Cardiac muscle cell (in vitro differentiated cells and primary cell): ENCODE measurements around the gene MOV10L1. TPM values are rescaled to one million over a fixed set of nuclear protein-coding genes. Genes with fewer than 3 reads are reported as not detected.
A peak's percentile ranks its signal among the peaks of the same experiment; 100 is the strongest.
"Not testable (repeated sequence)": the region's sequence is repeated elsewhere in the genome, so short reads cannot be mapped to it uniquely, and the experiment has no call there.

ENCODE experiments used
- DNase-seq, 2 donors: peaks; one replicate each; pipeline versions ENCODE4 v3.0.0 to v3.0.0-alpha.2; 2010 to 2017; ENCODE audit warnings: low read depth in 1 of 2, low spot score in 1 of 2
- H3K27ac ChIP-seq: fragments of 200-600 bp; sonication (generic); 2 replicates; pipeline ENCODE4 v1.5.1; 2016
- H3K27me3 ChIP-seq: fragments of 200-600 bp; sonication (generic); 2 replicates; pipeline ENCODE4 v1.6.0; 2016; ENCODE audit warnings: control low read depth
- H3K36me3 ChIP-seq: fragments of 200-600 bp; sonication (generic); 2 replicates; pipeline ENCODE4 v1.5.1; 2016; ENCODE audit warnings: control low read depth
- H3K4me1 ChIP-seq: fragments of 200-600 bp; sonication (generic); 2 replicates; pipeline ENCODE4 v1.8.1; 2017; ENCODE audit warnings: low read depth, mild to moderate bottlenecking, mixed run types
- H3K4me3 ChIP-seq: fragments of 200-600 bp; sonication (generic); 2 replicates; pipeline ENCODE4 v1.5.1; 2016; ENCODE audit warnings: mild to moderate bottlenecking
- H3K9me3 ChIP-seq: fragments of 200-600 bp; sonication (generic); 2 replicates; pipeline ENCODE4 v1.5.1; 2017; ENCODE audit warnings: low read depth, mild to moderate bottlenecking, control low read depth
- CTCF ChIP-seq: IDR thresholded peaks from 2 replicates; pipeline ENCODE4 v1.5.1; 2012; ENCODE audit warnings: low read depth, mild to moderate bottlenecking, low read length
- polyA plus RNA-seq: library from polyadenylated mRNA; unstranded; fragments of >200 nt; fragmentation: Nextera tagmentation; extraction: Ambion mirVana; gene quantifications from 2 replicates; pipeline ENCODE4 v1.2.1, GENCODE V29; 2016
- total RNA-seq: library from RNA; depleted of rRNA; stranded (reverse); fragments of >200 nt; gene quantifications from 2 replicates; pipeline ENCODE4 v1.2.3, GENCODE V29; 2016

Gene MOV10L1
- total and polyA plus RNA-seq, 2 experiments from 2014 or later, result 1.1 TPM; not detected in 1

GRCh38 chr22:50083462-50084079, 6.2 kb upstream of the MOV10L1 start:
- Histone ChIP-seq H3K36me3 (no peaks in the 10 kb centered on the region), H3K9me3 (no peaks in the 10 kb centered on the region), H3K27me3 (no peaks in the 10 kb centered on the region), H3K27ac (no peak overlapping the region), H3K4me1 (peaks cover 16% of the 10 kb centered on the region), H3K4me3 (no peak overlapping the region)
- no peak for DNase-seq
- TF ChIP-seq CTCF, result no peak

GRCh38 chr22:50084080-50084477, 5.7 kb upstream of the MOV10L1 start:
- no peak overlapping the region for H3K27ac ChIP-seq
- H3K36me3 ChIP-seq, result no peaks in the 10 kb centered on the region
- H3K4me1 ChIP-seq, result peaks cover 13% of the 10 kb centered on the region
- H3K4me3 ChIP-seq, result no peak overlapping the region
- TF ChIP-seq CTCF, result no peak
- no peaks in the 10 kb centered on the region for H3K27me3 ChIP-seq
- H3K9me3 ChIP-seq, result no peaks in the 10 kb centered on the region
- no peak for DNase-seq

GRCh38 chr22:50084614-50085021, 5.2 kb upstream of the MOV10L1 start:
- Histone ChIP-seq H3K27ac (no peak overlapping the region), H3K4me1 (peaks cover 7% of the 10 kb centered on the region), H3K9me3 (no peaks in the 10 kb centered on the region), H3K36me3 (no peaks in the 10 kb centered on the region), H3K4me3 (no peak overlapping the region), H3K27me3 (no peaks in the 10 kb centered on the region)
- no peak for TF ChIP-seq CTCF
- no peak for DNase-seq

- Histone ChIP-seq H3K27ac (no peak within 1 kb of the TSS), H3K4me3 (no peak within 1 kb of the TSS)
These were observed 4.4 kb upstream of the MOV10L1 start, which contains the start of gene MLC1 for GRCh38 chr22:50085211-50085972. Gene MLC1, minus strand, starts transcription at chr22:50085426. Its CDS starts 524 bp downstream, at chr22:50084902.

GRCh38 chr22:50086526-50086925, 3.3 kb upstream of the MOV10L1 start:
- no peak for TF ChIP-seq CTCF
- Histone ChIP-seq H3K4me3 (no peak overlapping the region), H3K27me3 (no peaks in the 10 kb centered on the region), H3K36me3 (no peaks in the 10 kb centered on the region), H3K4me1 (peaks cover 6% of the 10 kb centered on the region), H3K9me3 (no peaks in the 10 kb centered on the region), H3K27ac (no peak overlapping the region)
- DNase-seq, result peak in 1 of 2 donors; percentile 82

More at GRCh38 chr22:50085211-50085972, 4.4 kb upstream of the MOV10L1 start, which contains the start of gene MLC1:
- Histone ChIP-seq H3K36me3 (no peaks in the 10 kb centered on the region), H3K4me1 (peaks cover 6% of the 10 kb centered on the region), H3K27me3 (no peaks in the 10 kb centered on the region), H3K9me3 (no peaks in the 10 kb centered on the region)
- no peak for TF ChIP-seq CTCF
- DNase-seq, result peak in 1 of 2 donors; percentile 72

GRCh38 chr22:50086975-50087374, 2.8 kb upstream of the MOV10L1 start:
- not testable (repeated sequence) for H3K4me1 ChIP-seq, H3K36me3 ChIP-seq, H3K4me3 ChIP-seq, H3K27ac ChIP-seq, H3K27me3 ChIP-seq, DNase-seq, H3K9me3 ChIP-seq
